Fibroblast of skin of right quadriceps (primary cell): Measurements from ENCODE around the gene B3GALT6.
A peak's percentile ranks its signal among the peaks of the same experiment; 100 is the strongest.
"Not testable (repeated sequence)": the region's sequence is repeated elsewhere in the genome, so short reads cannot be mapped to it uniquely, and the experiment has no call there.

Experiments
- DNase-seq: peaks from one replicate; pipeline ENCODE4 v3.0.0-alpha.2; 2013

B3GALT6 gene

DNA sequence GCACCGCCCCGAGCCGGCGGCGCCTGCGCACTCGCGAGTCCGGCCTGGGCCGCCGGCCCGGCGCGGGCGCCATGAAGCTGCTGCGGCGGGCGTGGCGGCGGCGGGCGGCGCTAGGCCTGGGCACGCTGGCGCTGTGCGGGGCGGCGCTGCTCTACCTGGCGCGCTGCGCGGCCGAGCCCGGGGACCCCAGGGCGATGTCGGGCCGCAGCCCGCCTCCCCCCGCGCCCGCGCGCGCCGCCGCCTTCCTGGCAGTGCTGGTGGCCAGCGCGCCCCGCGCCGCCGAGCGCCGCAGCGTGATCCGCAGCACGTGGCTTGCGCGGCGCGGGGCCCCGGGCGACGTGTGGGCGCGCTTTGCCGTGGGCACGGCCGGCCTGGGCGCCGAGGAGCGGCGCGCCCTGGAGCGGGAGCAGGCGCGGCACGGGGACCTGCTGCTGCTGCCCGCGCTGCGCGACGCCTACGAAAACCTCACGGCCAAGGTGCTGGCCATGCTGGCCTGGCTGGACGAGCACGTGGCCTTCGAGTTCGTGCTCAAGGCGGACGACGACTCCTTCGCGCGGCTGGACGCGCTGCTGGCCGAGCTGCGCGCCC is at the start of gene B3GALT6:
Gene B3GALT6, plus strand, starts transcription at position 30 of the 588 bp plus-strand sequence. Its CDS starts 42 bp downstream, at position 72.
- no peak for DNase-seq

DNA sequence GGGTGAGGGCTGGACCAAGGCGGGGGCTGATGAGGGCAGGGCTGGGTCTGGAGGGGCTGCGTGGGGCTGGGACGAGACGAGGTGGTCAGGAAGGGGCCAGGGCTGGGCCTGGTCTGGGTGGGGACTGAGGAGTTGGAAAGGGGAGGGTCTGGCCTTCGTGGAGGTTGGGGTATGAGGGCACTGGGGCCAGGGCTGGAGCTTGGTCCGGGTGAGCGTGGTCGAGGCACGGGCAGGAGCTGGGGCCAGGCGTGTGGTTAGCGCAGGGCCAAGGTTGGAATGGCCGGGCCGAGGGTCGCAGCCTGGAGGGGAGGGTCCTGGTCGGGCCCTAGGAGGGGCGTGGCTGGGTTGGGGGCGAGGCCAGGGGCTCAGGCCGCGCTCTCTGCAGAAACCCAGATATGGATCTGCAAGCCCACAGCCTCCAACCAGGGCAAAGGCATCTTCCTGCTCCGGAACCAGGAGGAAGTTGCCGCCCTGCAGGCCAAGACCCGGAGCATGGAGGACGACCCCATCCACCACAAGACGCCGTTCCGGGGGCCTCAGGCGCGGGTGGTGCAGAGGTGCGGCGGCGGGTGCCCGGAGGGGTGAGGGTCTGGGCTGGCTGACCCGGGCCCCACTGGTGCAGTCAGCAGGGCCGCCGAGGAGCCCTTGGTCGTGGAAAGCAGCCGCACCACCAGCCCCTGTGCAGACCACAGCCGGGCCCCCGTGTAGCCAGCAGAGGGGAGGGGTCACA is 49.4 kb upstream of the B3GALT6 start:
- no peak for DNase-seq

DNA sequence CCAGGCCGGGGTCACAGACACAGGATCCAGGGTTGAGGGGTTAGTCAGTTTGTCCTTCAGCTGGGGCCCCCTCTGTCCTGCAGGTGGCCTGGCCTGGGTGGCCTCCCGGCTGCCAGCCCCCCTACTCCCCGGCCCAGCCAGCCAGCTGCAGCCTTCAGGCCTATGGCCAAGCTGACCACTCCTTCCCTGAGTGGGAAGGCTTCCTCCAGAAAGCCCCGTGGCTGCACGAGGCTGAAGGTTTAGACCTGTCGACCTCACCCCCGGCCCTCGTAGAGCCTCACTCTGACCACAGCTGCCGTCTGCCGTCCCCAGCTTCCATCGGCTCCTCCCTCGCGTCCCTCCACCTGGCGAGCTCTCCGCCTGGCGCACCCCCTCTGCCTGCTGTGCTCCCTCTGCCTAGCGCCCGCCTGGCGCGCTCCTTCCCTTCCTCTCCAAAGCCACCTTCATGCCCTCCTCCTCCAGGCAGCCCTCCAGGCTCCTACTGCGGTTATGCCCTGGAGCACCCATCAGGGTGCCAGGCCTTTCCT is 48.8 kb upstream of the B3GALT6 start:
- DNase-seq: no peak

DNA sequence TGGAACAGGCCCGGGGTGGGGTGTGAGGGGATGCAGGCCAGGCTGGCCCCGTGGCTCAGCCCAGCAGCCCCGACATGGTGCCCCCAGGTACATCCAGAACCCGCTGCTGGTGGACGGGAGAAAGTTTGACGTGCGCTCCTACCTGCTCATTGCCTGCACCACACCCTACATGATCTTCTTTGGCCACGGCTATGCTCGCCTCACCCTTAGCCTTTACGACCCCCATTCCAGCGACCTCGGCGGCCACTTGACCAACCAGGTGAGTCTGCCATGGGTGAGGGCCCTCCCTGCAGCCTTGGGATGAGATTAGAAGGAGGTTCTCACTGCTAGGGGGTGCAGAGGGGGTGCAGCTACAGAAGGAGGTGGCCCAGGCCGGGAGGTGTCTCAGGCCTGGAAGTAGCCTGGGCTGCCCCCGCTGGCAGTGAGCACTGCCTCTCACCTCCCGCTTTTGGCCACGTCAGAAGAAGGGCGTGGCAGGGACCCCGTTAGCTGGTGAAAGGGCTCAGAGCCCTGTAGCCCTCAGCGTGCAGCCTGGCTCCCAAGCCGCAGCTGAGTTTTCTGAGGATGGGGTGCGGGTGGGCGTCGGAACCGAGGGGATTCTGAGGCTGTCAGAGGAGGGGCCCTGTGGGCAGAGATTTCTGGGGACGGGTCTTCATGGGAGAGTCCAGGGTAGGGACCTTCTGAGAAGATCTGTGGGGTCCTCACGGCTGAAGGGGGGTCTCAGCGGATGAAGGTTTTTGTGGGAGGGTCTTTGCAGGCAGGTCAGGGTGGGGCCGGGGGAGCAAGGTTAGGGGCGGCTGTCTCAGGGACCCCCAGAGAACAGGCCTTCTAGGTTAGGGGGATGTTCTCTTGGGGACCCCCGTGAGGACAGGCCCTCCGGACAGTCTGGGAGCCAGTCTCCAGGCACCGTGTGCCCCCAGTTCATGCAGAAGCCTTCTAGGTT is 47.9 kb upstream of the B3GALT6 start:
- no peak for DNase-seq

DNA sequence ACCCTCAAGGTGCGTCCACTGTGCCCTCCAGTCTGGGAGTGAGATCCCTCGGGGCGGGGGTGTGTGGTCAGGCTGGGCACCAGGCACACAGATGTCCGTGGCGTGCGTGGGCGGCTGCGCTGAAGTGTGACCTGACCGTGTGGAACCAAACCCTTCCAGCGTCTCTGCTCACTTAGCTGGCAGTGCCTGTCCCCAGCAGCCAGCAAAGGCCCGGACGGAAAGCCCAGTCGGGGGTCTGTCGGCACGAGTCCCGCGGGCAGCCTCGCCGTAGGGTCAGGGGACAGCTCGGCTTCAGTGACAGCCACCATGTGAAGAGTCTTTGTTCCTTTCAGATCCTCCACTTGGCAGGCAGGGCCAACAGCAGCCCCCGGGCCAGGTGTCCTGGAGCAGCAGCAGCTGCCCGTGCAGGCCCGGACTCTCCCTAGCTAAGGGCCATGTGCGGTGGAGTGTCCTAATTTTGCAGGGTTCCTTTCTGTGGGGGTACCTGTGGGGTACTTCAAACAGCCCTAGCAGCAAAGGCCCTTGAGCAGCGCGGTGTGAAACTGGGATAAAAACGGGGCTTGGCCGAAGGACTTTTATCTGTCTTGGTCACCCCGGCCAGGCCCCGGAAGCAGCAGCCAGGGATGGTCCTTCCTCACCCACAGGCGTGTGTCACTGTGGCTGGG is 46.8 kb upstream of the B3GALT6 start:
- DNase-seq: no peak

DNA sequence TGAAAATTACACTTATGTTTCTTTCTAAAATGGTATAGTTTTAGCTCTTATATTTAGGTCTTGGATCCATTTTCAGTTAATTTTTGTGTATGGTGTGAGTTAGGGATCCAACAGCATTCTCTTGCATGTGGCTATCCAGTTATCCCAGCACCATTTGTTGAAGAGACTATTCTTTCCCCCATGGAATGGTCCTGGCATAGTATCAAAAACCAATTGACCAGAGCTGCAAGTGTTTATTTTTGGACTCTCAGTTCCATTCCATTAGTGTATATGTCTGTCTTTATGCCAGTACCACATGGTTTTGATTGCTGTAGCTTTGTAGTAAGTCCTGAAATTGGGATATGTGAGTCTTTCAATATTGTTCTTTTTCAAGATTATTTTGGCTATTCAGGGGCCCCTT is 44.1 kb upstream of the B3GALT6 start:
- peak; percentile 23 for DNase-seq

DNA sequence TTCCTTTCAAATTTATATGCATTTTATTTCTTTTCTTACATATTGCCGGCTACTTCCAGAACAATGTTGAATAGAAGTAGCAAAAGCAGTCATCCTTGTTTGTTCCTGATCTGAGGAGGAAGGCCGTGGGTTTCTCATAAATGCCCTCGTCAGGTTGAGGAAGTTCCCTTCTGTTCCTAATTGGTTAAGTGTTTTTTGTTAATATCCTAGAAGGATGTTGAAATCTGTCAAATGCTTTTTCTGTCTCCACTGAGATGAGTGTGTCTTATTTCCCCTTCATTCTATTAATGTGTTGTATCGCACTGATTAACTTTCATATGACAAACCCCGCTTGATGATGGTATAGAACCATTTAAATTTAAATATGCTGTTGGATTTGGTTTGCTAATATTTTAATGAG is 42.9 kb upstream of the B3GALT6 start:
- DNase-seq: no peak

DNA sequence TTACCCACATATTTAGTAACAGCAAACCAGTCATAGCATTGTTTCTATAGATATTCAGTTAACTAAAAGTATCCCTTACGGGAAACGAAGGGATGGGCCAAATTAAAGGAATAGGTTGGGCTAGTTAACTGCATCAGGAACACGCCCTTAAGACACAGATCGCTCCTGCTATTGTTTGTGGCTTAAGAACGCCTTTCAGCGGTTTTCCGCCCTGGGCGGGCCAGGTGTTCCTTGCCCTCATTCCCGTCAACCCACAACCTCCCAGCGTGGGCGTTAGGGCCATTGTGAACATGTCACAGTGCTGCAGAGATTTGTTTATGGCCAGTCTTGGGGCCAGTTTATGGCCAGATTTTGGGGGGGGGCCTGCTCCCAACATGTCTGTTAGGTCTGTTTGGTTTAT is 40.3 kb upstream of the B3GALT6 start:
- DNase-seq: no peak

DNA sequence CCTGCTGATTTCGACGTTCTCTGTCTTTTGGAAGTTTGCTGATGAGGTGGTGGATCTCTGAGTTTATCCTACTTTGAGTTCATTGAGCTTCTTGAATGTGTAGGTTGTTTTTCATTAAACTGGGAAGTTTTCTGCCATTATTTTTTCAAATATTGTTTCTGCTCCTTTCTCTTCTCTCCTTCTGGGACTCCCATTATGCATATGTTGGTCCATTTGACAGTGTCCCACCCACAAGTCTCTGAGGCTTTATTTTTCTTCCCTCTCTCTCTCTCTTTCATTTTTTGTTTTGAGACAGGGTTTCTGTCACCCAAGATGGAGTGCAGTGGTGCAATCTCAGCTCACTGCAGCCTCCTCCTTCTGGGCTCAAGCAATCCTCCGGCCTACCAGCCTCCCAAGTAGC is 37.3 kb upstream of the B3GALT6 start:
- no peak for DNase-seq

DNA sequence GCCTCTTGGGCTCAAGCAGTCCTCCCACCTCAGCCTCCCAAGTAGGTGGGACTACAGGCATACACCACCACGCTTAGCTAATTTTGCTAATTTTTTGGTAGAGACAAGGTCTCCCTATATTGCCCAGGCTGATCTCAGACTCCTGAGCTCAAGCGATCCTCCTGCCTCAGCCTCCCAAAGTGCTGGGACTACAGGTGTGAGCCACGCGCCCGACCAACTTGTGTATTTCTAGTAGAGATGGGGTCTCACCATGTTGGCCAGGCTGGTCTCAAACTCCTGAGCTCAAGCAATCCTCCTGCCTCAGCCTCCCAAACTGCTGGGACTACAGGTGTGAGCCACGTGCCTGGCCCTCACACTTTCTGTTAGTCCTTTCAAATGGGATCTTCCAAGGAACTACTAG is 36.3 kb upstream of the B3GALT6 start:
- DNase-seq: not testable (repeated sequence)

DNA sequence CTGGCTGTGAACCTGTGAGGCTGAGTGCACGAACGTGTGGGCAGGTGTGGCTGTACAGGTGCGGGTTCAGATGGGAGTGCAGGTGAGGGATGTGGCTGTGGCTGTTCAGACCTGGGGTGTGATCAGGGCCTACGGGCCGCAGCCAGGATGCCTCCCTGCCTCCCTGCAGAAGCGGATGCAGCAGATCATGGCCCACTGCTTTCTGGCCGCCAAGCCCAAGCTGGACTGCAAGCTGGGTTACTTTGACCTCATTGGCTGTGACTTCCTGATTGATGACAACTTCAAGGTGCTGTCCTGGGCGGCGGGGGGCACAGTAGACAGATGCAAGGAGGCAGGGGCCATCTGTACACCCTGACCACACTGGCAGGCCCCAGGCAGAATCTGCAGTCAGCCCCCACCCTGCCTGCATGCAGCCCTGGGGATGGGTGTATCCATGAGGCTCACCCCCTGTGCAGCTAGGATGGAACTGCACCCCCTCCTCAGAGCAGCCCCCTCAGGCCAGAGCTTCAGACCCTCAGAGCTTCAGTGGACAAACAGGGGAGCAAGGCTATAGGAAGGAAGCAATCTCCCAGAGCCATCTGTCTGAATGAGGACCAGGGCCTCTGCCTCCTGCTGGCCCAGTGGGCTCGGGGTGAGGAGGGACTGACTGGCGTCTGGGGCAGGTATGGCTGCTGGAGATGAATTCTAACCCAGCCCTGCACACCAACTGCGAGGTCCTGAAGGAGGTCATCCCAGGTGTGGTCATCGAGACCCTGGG is 35.4 kb upstream of the B3GALT6 start:
- DNase-seq: no peak

DNA sequence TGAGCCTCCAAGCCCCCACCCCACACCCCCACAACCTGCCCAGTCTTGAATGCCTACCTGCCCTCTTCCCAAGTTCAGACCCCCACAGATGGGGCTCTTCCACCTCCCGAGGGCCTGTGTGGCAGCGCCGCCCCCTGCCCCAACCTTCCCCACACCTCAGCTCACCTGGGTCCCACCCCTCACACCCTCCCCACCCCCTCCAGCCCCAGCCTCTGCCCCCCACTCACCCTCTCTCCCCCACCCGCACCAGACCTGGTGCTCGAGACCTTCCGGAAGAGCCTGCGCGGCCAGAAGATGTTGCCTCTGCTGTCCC is 34.9 kb upstream of the B3GALT6 start:
- DNase-seq: no peak

DNA sequence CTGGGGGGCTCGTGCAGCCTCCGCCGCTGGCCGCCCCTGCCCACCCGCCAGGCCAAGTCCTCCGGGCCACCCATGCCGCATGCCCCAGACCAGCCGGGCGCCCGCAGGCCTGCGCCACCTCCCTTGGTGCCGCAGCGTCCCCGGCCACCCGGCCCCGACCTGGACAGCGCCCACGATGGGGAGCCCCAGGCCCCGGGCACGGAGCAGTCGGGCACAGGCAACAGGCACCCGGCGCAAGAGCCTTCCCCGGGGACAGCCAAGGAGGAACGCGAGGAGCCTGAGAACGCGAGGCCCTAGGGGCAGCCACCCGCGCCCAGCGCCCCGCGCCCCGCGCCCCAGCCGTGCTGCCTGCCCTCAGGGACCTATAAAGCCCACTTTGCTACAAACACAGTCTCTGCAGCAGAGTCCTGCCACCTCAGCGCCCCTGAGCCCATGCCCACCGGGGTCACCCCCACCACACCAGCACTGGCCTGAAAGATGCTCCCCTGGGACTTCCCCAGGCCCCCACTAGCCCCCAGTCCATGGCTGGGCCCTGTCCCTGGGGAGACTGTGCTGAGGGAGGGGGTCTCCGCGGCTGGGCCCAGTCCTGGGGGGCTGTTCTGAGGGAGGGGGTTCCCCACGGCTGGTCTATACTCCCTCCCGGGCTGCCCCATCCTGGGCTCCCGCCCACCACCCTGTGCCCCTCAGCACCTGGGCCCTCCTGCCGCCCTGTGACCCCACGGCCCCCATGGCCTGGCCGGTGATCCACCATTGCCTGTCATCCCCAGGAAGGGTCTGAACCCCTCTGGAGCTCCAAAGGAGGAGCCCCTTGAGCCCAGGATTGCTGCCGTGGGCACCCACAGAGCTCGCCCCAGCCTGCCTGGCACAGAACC is 34.2 kb upstream of the B3GALT6 start:
- no peak for DNase-seq

DNA sequence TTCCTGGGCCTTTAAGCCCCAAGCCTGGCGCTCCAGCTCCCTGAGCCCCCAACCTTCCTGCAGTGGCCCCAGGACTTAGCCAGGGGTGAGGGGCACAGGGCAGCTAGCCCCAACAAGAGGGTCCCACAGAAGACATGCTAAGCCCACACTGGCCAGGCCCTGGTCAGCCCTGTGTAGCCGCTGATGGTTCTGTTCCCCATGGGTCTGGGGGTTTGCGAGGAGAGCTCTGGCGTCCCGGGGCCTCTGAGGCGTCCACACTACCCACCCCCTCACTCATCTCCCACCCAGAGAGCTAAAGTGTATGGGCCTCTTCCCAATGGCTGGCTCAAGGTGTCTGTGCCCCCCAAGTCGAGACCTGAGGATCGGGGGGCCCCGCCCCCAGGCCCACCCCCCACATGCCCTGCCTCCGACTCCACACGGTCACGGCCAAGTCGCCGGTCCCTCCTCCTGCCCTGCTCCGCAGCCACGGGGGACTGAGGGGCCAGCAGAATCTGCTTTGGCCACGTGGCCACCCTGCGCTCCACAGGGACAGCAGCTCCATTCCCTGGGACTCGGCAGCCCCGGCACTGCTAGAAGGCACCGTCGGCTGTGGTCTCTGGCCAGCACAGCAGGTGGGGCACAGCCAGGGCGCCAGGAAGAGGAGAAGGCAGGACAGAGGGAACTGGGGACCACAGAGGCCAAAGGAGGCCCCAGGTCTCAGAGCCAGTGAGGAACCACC is 33.5 kb upstream of the B3GALT6 start:
- no peak for DNase-seq

DNA sequence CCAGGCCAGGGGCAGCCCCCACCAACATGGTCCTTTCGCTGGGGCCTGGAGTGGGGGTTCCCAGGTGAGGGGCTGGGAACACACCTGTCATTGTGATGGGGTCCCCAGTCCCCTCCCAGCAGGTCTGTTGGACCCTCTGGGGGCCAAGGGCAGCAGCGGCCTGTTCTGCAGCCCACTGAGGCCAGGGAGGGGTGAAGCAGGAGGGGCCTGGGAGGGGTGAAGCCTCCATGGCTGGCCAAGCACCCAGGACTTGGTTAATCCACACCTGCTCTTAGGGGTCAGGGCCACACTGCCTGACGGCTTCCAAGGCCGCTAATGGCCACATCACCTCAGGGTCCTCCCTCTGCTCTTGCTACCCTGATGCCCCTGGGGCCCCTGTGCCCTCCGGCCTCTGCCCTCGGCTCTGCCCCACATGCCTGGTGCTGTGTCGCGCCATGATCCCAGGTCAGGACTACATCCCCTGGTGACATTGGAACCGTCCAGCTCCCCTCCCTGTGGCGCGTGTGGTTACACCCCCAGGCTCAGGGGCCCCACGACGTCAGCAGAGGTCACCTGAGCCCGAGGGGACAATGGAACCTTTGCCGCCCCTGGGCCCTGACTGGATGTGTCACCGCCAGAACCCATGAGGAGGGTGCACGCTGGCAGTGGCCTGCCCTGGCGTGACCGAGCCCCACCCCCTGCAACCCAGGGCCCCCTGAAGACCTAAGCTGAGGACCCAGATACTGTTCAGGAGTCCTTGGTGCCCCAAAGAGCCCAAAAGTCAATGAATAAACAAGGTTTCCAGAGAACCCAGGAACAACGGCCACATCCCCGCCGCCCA is 32.7 kb upstream of the B3GALT6 start:
- no peak for DNase-seq

DNA sequence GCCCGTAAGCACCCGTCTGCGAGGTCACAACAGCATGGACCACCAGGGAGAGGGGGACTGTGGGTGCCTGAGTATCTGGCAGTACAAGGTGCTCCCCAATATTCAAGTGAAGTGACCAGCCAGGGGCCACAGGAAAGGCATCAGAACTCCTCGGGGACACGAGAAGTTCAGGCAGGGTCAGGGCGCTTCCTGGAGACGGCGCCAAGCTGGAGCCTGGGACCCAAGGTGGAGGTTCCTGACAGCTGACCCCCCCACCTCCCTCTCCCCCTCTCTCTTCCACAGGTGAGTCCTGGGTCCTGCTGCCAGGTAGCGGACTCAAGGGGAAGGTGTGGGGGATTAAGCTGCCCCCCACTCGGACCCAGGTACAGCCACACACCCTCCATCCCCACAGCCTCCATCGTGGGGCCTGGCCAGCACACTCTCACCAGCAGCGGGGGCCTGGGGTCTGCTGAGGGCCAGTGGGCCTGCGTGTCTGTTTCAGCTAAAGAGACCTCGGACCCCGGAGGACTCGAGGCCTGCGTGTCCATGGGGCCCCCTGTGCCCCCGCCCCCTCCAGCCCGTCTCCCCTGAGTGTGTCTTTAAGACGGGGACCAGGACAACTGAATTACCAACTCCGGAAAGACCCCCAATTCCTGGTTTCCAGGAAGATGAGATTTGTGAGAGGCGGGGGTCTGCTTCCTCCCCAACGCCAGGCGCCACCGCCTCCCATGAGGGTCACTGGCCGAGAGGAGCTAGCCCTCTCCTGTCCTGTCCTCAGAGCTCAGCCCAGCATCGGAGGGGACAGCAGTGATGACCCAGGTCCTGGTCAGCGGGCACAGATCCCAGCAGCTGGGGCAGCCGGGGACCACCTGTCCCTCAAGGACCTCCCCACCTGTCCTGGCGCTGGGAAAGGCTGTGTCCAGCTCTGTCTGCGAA is 31.8 kb upstream of the B3GALT6 start:
- no peak for DNase-seq

DNA sequence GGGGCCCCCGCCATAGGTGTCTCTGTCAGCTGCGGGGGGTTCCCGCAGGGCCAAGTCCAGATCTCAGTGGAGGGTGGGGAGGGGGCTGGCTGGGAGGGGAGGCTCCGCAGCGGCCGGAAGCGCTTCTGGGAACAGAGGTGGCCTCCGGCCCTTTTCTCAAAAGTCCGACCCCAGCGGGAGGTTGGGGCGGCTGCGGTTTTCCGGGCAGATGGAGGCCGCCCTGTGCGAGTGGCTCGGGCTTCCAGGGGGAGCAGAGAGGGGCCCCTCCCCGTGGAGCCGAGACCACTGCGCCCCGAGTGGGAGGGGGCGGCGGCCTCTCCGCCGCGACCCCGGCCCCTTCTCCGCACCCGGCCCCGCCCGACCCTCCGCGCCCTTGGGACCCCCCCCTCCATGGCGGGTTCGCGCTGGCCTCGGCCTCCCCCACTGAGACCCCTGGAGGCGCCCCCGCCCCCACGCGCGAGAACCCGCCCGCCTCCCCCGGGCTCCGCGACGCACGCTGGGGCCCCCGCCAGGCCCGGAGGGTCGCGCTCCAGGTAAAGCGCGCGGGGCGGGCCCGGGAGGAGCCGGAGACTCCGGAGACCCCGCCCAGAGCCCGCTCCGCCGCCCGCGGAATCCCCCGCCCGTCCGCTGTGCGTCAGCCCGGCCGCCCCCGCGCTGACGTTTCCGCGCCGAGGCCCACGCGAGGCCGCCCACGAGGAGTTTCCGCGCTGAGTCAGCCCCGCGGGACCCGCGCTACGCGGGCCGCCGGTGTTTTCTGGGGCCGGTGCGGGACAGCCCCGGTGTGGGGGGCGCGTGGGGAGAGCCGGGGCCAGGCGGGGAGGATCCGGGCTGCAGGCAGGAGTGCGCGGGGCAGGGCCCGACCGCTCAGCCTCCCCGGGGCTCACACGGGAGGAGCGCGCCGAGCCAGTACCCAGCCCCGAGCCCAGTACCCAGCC is 30.9 kb upstream of the B3GALT6 start:
- DNase-seq: peak; percentile 14
